ENCODE results near the gene IARS1. TPM values are rescaled to one million over a fixed set of nuclear protein-coding genes. Genes with fewer than 3 reads are reported as not detected.

Gene IARS1
- total RNA-seq, 2 experiments from 2014 or later = 330 to 352 TPM

DNA sequence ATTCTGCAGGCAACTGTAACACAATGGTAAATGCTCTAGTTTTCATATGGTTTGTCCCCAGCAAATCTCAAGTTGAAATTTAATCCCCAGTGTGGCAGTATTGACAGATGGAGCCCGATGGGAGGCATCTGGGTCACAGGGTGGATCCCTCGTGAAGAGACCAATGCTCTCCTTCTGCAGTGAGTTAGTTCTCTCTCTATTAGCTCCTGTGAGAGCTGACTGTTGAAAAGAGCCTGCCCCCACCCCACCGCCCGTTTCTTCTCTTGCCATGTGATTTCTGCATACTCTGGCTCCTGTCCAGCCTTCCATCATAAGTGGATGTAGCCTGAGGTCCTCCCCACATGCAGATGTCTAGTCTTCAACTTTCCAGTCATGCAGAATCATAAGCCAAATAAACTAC, 27.0 kb downstream of the IARS1 start:
- intact Hi-C loops (cut with micrococcal nuclease; ENCODE audit: unreplicated experiment) = no loop called here
- BruUV-seq (replicated peaks) = no TSS peak
- CTCF ChIA-PET (ENCODE audit: unreplicated experiment) = no interaction called here
- DNase-seq (ENCODE audit: low spot score) = no peak
- Histone ChIP-seq H3K4me2 (ENCODE audit: low read length) (no peak overlapping the region), H3K27ac (ENCODE audit: low read depth, low read length, poor library complexity, severe bottlenecking) (no peak overlapping the region), H3K79me2 (ENCODE audit: insufficient read depth, low read depth, low read length) (no peaks in the 10 kb centered on the region; the same call in 1 of the 2 replicates), H3K36me3 (ENCODE audit: insufficient read depth, low read length) (peaks cover 100% of the 10 kb centered on the region), H3K9me2 (ENCODE audit: insufficient read depth, low read length) (no peaks in the 10 kb centered on the region), H3K9me3 (ENCODE audit: low read length) (no peaks in the 10 kb centered on the region), H4K20me1 (ENCODE audit: insufficient read depth, low read length) (peaks cover 15% of the 10 kb centered on the region), H2AFZ (ENCODE audit: low read length) (no peak overlapping the region), H3K4me1 (ENCODE audit: insufficient read depth, low read length, poor library complexity, severe bottlenecking) (no peaks in the 10 kb centered on the region), H3K4me3 (ENCODE audit: low read depth, low read length, poor library complexity, severe bottlenecking) (no peak overlapping the region)
- TF ChIP-seq EZH2phosphoT487 (IDR thresholded peaks at IDR 0.05; ENCODE audit: borderline replicate concordance, low read depth, low read length) (no peak), CTCF (conservative IDR thresholded peaks at IDR 0.05; ENCODE audit: low read length) (no peak)
- POLR2A ChIA-PET = interaction anchor here (0.6 kb wide), 1 partner anchor 15 kb away, joined by 3 read pairs; no protein-coding TSS in a partner anchor

DNA sequence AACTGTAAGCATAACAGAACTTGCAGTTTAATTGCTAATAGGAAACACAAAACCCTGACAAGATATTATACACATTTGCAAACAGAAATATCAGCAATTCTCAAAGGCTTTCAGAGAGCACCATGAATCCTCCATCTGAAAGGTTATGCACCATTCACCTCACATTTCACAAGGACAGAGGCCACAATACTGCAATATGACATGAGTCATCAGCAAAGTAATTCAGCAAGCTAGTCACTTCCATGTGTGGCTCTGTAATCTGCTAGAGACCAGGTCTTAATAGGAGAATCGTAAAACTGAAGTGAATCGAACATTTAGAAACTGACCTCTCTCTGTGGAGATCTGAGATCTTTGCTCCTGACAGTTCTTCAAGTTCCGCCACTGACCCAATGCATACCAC, 28.3 kb downstream of the IARS1 start:
- no peaks in the 10 kb centered on the region for H3K79me2 ChIP-seq (ENCODE audit: insufficient read depth, low read depth, low read length)
- ChIA-PET CTCF (ENCODE audit: unreplicated experiment) (no interaction called here), POLR2A (interaction anchor here (0.8 to 0.9 kb wide), 2 partner anchors 17 to 36 kb away, joined by 4 read pairs; no protein-coding TSS in a partner anchor)
- intact Hi-C loops (cut with micrococcal nuclease; ENCODE audit: unreplicated experiment) = no loop called here
- no peak for TF ChIP-seq CTCF (conservative IDR thresholded peaks at IDR 0.05; ENCODE audit: low read length)
- no peak for TF ChIP-seq EZH2phosphoT487 (IDR thresholded peaks at IDR 0.05; ENCODE audit: borderline replicate concordance, low read depth, low read length)
- H3K4me2 ChIP-seq (ENCODE audit: low read length) = no peak overlapping the region
- no peak overlapping the region for H3K4me3 ChIP-seq (ENCODE audit: low read depth, low read length, poor library complexity, severe bottlenecking)
- no peak for DNase-seq (ENCODE audit: low spot score)
- no peak overlapping the region for H3K27ac ChIP-seq (ENCODE audit: low read depth, low read length, poor library complexity, severe bottlenecking)
- no peaks in the 10 kb centered on the region for H3K9me2 ChIP-seq (ENCODE audit: insufficient read depth, low read length)
- H3K9me3 ChIP-seq (ENCODE audit: low read length) = no peaks in the 10 kb centered on the region
- H3K36me3 ChIP-seq (ENCODE audit: insufficient read depth, low read length) = peaks cover 100% of the 10 kb centered on the region
- H4K20me1 ChIP-seq (ENCODE audit: insufficient read depth, low read length) = peaks cover 15% of the 10 kb centered on the region
- no peak overlapping the region for H2AFZ ChIP-seq (ENCODE audit: low read length)
- no TSS peak for BruUV-seq (replicated peaks)
- H3K4me1 ChIP-seq (ENCODE audit: insufficient read depth, low read length, poor library complexity, severe bottlenecking) = no peaks in the 10 kb centered on the region

DNA sequence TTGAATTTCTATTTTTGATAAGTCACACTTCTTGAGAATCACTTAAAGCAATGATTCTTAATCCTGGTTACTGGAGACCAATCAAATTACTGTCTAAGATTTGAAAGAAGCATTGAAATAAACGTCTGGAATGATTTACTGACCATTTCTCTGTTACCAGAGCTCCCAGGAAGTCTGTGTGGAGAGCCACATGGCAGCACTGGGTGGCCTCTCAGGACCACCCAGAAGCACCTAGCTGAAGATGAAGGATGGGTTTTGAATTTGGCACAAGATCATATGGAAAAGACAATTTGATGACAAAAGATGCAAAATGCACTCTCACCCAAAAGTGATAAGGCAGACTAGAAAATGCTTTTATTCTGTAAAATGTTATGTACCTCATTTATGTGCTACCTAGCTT, 30.4 kb downstream of the IARS1 start:
- peaks cover 100% of the 10 kb centered on the region for H3K36me3 ChIP-seq (ENCODE audit: insufficient read depth, low read length)
- TF ChIP-seq CTCF (conservative IDR thresholded peaks at IDR 0.05; ENCODE audit: low read length) = no peak
- TF ChIP-seq EZH2phosphoT487 (IDR thresholded peaks at IDR 0.05; ENCODE audit: borderline replicate concordance, low read depth, low read length) = no peak
- no peak overlapping the region for H2AFZ ChIP-seq (ENCODE audit: low read length)
- no peak overlapping the region for H3K4me2 ChIP-seq (ENCODE audit: low read length)
- H3K4me1 ChIP-seq (ENCODE audit: insufficient read depth, low read length, poor library complexity, severe bottlenecking) = no peaks in the 10 kb centered on the region
- no TSS peak for BruUV-seq (replicated peaks)
- peaks cover 12% of the 10 kb centered on the region for H4K20me1 ChIP-seq (ENCODE audit: insufficient read depth, low read length)
- CTCF ChIA-PET (ENCODE audit: unreplicated experiment) = no interaction called here
- no peak overlapping the region for H3K4me3 ChIP-seq (ENCODE audit: low read depth, low read length, poor library complexity, severe bottlenecking)
- no peak for DNase-seq (ENCODE audit: low spot score)
- intact Hi-C loops (cut with micrococcal nuclease; ENCODE audit: unreplicated experiment) = no loop called here
- H3K9me3 ChIP-seq (ENCODE audit: low read length) = no peaks in the 10 kb centered on the region
- H3K9me2 ChIP-seq (ENCODE audit: insufficient read depth, low read length) = no peaks in the 10 kb centered on the region
- no peaks in the 10 kb centered on the region for H3K79me2 ChIP-seq (ENCODE audit: insufficient read depth, low read depth, low read length)
- POLR2A ChIA-PET = interaction anchor here (0.6 kb wide), 2 partner anchors 15 to 35 kb away, joined by 3 read pairs; no protein-coding TSS in a partner anchor
- H3K27ac ChIP-seq (ENCODE audit: low read depth, low read length, poor library complexity, severe bottlenecking) = no peak overlapping the region

Data from OCI-LY7 (cell line).